SU-DHL-6 (cell line): ENCODE measurements around the gene POC1A.

Experiments used
- H2AFZ ChIP-seq: fragments of 200-600 bp; sonication (generic); 2 replicates; pipeline ENCODE4 v1.6.1; 2014; ENCODE audit warnings: low read depth, mild to moderate bottlenecking, moderate library complexity, mixed read lengths, antibody characterized with exemption, low read length; ENCODE audit not compliant: severe bottlenecking
- H3F3A ChIP-seq: fragments of 200-600 bp; shearing (Covaris generic); 2 replicates; pipeline ENCODE4 v1.6.0; 2016; ENCODE audit warnings: antibody characterized with exemption, mild to moderate bottlenecking; ENCODE audit not compliant: insufficient read depth
- H3K27ac ChIP-seq: fragments of 200-600 bp; sonication (generic); 2 replicates; pipeline ENCODE4 v1.5.1; 2016; ENCODE audit warnings: low read depth, mild to moderate bottlenecking, low read length, moderate library complexity, mixed read lengths
- H3K27me3 ChIP-seq: fragments of 200-600 bp; sonication (generic), shearing (Covaris generic); 2 replicates; pipeline ENCODE4 v1.6.0; 2014; ENCODE audit warnings: mild to moderate bottlenecking, low read length
- H3K36me3 ChIP-seq: fragments of 200-600 bp; sonication (generic); 2 replicates; pipeline ENCODE4 v1.6.1; 2014; ENCODE audit warnings: mild to moderate bottlenecking, low read length, mixed read lengths
- H3K4me2 ChIP-seq: fragments of 300-600, 200-600 bp; shearing (Covaris generic), sonication (generic); 2 replicates; pipeline ENCODE4 v1.6.0; 2014; ENCODE audit warnings: low read length, low read depth, mild to moderate bottlenecking; ENCODE audit not compliant: poor library complexity, severe bottlenecking
- H3K4me3 ChIP-seq: fragments of 200-600 bp; sonication (generic); 2 replicates; pipeline ENCODE4 v1.5.1; 2014; ENCODE audit warnings: antibody characterized with exemption, low read length, mild to moderate bottlenecking, mixed read lengths; ENCODE audit not compliant: insufficient read depth, poor library complexity, severe bottlenecking
- H3K79me2 ChIP-seq: fragments of 200-600 bp; sonication (generic); 2 replicates; pipeline ENCODE4 v1.6.1; 2014; ENCODE audit warnings: mild to moderate bottlenecking, low read length, moderate library complexity; ENCODE audit not compliant: insufficient read depth
- H3K9ac ChIP-seq: fragments of 200-600 bp; sonication (generic); 2 replicates; pipeline ENCODE4 v1.7.0; 2014; ENCODE audit warnings: mild to moderate bottlenecking, low read length
- H3K9me2 ChIP-seq: fragments of 200-600 bp; sonication (generic); replicated peaks from 2 replicates; pipeline ENCODE4 v1.6.1; 2014; ENCODE audit warnings: low read length; ENCODE audit not compliant: insufficient read depth
- H3K9me3 ChIP-seq: fragments of 200-600 bp; sonication (generic); 2 replicates; pipeline ENCODE4 v1.6.1; 2014; ENCODE audit warnings: low read length, mixed read lengths; ENCODE audit not compliant: insufficient read depth
- H4K20me1 ChIP-seq: fragments of 200-600 bp; sonication (generic); 2 replicates; pipeline ENCODE4 v1.6.1; 2014; ENCODE audit warnings: low read depth, mild to moderate bottlenecking, antibody characterized with exemption, low read length, moderate library complexity, mixed read lengths
- EZH2phosphoT487 ChIP-seq: fragments of 200-600 bp; sonication (generic), shearing (Covaris generic); conservative IDR thresholded peaks from 2 replicates; pipeline ENCODE4 v1.6.1; 2018; ENCODE audit warnings: mild to moderate bottlenecking, antibody characterized with exemption, low read length, moderate library complexity, mixed read lengths
- TF ChIP-seq, protein P1 (sequence below): fragments of 200-600 bp; sonication (generic); IDR thresholded peaks from one replicate; pipeline ENCODE4 v1.5.1; 2017; ENCODE audit warnings: antibody characterized with exemption, mild to moderate bottlenecking, low read length, moderate library complexity; ENCODE audit not compliant: insufficient read depth, poor library complexity, severe bottlenecking

POC1A gene

DNA sequence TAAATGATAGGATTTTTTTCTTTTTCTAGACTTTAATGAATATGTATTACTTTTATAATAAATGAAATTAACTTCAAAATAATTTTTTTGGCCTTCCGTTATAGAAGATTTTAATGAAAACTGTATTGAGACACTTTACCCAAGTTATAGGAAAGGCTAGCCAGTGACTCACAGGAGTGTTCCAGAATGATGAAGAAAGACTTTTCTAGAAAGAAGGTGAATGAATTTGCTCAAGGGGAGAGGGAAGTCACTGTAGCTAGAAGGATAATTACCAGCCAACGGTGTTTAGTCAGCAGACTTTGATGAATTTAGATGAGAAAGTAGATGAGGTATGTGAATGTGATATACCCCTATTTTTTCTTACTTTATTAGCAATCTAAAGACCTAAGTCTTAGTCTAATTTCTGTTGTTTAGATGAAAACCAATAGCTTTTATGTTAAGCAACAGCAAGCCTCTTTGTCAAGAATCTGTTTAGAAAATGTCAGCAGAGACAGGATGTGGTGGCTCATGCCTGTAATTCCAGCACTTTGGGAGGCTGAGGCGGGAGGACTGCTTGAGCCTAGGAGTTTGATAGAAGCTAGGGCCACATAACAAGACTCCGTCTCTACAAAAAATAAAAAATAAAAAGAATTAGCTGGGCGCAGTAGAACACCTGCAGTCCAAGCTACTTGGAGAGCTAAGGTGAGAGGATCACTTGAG is 46.9 kb upstream of the POC1A start:
- Histone ChIP-seq H3K9me3 (no peaks in the 10 kb centered on the region), H3K36me3 (peaks cover 22% of the 10 kb centered on the region), H4K20me1 (no peaks in the 10 kb centered on the region), H3K4me3 (no peak overlapping the region), H2AFZ (no peak overlapping the region), H3K27ac (no peak overlapping the region), H3K27me3 (no peaks in the 10 kb centered on the region), H3K9ac (no peak overlapping the region), H3K9me2 (no peaks in the 10 kb centered on the region), H3F3A (no peaks in the 10 kb centered on the region), H3K4me2 (no peak overlapping the region), H3K79me2 (peaks cover 14% of the 10 kb centered on the region)
- TF ChIP-seq EZH2phosphoT487: no peak
- TF ChIP-seq, protein P1, sequence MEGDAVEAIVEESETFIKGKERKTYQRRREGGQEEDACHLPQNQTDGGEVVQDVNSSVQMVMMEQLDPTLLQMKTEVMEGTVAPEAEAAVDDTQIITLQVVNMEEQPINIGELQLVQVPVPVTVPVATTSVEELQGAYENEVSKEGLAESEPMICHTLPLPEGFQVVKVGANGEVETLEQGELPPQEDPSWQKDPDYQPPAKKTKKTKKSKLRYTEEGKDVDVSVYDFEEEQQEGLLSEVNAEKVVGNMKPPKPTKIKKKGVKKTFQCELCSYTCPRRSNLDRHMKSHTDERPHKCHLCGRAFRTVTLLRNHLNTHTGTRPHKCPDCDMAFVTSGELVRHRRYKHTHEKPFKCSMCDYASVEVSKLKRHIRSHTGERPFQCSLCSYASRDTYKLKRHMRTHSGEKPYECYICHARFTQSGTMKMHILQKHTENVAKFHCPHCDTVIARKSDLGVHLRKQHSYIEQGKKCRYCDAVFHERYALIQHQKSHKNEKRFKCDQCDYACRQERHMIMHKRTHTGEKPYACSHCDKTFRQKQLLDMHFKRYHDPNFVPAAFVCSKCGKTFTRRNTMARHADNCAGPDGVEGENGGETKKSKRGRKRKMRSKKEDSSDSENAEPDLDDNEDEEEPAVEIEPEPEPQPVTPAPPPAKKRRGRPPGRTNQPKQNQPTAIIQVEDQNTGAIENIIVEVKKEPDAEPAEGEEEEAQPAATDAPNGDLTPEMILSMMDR: no peak

DNA sequence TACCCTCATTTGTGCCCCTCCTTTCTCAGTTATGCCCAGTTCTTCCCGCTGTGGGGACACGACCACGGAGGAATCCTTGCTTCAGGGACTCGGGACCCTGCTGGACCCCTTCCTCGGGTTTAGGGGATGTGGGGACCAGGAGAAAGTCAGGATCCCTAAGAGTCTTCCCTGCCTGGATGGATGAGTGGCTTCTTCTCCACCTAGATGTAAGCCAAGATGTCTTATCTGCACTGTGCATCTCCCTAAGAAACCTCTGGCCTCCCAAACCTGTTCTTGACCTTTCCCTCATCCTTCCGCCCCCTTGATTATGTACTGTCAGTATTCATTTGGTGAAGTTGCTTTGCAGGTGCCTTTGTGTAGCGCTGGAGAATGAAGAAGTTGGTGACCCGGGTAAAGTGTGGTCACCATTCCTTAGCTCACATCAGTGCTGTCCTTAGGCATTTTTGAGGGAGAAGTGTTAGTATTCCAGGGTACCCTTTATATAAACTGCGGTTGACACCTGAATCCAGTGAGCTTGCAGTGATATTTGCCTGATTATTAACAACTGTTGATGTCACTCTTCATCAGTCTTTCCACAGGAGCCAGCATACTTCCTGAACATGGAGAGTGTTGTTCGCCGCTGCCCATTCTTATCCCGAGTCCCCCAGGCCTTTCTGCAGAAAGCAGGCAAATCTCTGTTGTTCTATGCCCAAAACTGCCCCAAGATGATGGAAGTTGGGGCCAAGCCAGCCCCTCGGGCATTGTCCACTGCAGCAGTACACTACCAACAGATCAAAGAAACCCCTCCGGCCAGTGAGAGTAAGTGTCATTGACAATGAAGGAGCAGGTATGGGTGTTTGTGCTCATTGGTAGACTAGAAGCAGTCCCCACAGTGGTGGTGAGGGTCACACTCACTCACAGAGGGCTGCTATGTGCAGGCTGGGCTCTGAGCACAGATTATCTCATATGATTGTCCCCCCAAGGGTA is 44.7 kb upstream of the POC1A start:
- H3F3A ChIP-seq: no peaks in the 10 kb centered on the region
- H3K9me2 ChIP-seq: no peaks in the 10 kb centered on the region
- H3K27ac ChIP-seq: peak overlapping the region; percentile 38; the same call in 1 of the 2 replicates
- peak overlapping the region; percentile 94 for H2AFZ ChIP-seq
- TF ChIP-seq, protein P1: no peak
- TF ChIP-seq EZH2phosphoT487: no peak
- H4K20me1 ChIP-seq: no peaks in the 10 kb centered on the region
- peak overlapping the region; percentile 93 for H3K4me3 ChIP-seq
- no peaks in the 10 kb centered on the region for H3K9me3 ChIP-seq
- no peaks in the 10 kb centered on the region for H3K27me3 ChIP-seq
- H3K36me3 ChIP-seq: peaks cover 4% of the 10 kb centered on the region; the same call in 1 of the 2 replicates
- H3K4me2 ChIP-seq: peak overlapping the region; percentile 94
- H3K79me2 ChIP-seq: peaks cover 14% of the 10 kb centered on the region
- H3K9ac ChIP-seq: peak overlapping the region; percentile 95

DNA sequence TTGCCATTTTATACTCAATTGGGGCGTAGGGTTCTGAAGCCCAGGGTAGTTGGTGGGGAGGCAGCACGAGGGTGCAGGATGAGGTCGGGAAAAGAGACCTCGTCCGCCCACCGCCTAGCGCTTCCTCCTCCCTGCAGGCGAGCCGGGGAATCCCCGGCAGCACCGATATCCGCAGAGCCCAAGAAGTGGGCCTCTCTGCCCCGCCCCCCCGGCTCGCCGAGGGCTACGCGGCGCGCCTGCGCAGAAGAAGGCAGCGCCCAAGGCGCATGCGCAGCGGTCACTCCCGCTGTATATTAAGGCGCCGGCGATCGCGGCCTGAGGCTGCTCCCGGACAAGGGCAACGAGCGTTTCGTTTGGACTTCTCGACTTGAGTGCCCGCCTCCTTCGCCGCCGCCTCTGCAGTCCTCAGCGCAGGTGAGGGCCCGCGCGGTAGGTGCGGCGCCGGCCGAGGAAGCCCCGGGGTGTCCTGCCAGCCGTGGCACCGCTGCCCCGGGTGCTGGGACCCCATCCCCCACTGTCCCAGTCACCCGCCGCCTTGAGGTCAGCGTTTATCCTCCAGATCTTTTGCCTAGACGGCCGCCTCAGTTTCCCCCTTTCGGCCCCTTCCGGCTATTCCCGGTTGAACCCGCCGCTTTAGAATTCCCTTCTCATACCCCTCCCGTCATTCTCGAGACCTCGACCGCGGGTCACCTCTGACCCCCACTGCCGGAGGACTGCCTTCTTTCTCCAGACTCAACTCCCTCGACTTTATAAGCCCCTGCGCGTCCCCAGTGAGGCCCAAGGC is 43.8 kb upstream of the POC1A start, which contains the start of gene ALAS1:
Gene ALAS1 (plus strand): TSS at position 319 of the 784 bp plus-strand sequence. CDS start 1,082 bp downstream, outside the sequence.
- Histone ChIP-seq H3K79me2 (peaks cover 14% of the 10 kb centered on the region), H3K27ac (peak within 1 kb of the TSS; percentile 38), H3K4me3 (peak within 1 kb of the TSS; percentile 93), H4K20me1 (no peaks in the 10 kb centered on the region), H3K4me2 (peak within 1 kb of the TSS; percentile 94), H3K9me2 (no peaks in the 10 kb centered on the region), H2AFZ (peak within 1 kb of the TSS; percentile 94), H3K27me3 (no peaks in the 10 kb centered on the region), H3K36me3 (no peaks in the 10 kb centered on the region; the same call in 1 of the 2 replicates), H3F3A (no peaks in the 10 kb centered on the region), H3K9ac (peak within 1 kb of the TSS; percentile 95), H3K9me3 (no peaks in the 10 kb centered on the region)
- TF ChIP-seq, protein P1: no peak
- no peak for TF ChIP-seq EZH2phosphoT487
